HepG2 (cell line): Measurements from ENCODE around the gene DNAJB8. TPM values are rescaled to one million over a fixed set of nuclear protein-coding genes. Genes with fewer than 3 reads are reported as not detected.

Experiments
- ATF1 ChIP-seq: IDR thresholded peaks from 2 replicates; pipeline ENCODE4 v1.6.1; 2016; ENCODE audit warnings: mild to moderate bottlenecking, control low read depth
- DMTF1 ChIP-seq: sonication (generic); formaldehyde crosslinking; IDR thresholded peaks from 2 replicates; pipeline ENCODE4 v1.4.0; 2020; ENCODE audit warnings: mild to moderate bottlenecking, missing genetic modification reagents
- SETDB1 ChIP-seq: sonication (generic); formaldehyde crosslinking; IDR thresholded peaks from 2 replicates; pipeline ENCODE4 v1.5.1; 2020; ENCODE audit warnings: missing genetic modification reagents, mild to moderate bottlenecking, borderline replicate concordance
- THAP8 ChIP-seq: sonication (generic); formaldehyde crosslinking; IDR thresholded peaks from 2 replicates; pipeline ENCODE4 v1.5.1; 2020; ENCODE audit warnings: missing genetic modification reagents, mild to moderate bottlenecking, borderline replicate concordance
- ZBTB3 ChIP-seq: sonication (generic); formaldehyde crosslinking; IDR thresholded peaks from 2 replicates; pipeline ENCODE4 v1.4.0; 2020; ENCODE audit warnings: low read depth, mild to moderate bottlenecking, moderate library complexity, missing genetic modification reagents, borderline replicate concordance
- ZBTB40 ChIP-seq, 2 experiments: fragments of 450-650 bp in 1 of 2; sonication (generic) in 1 of 2; formaldehyde crosslinking in 1 of 2; IDR thresholded peaks; 2 replicates each; pipeline versions ENCODE4 v1.6.1 to v1.8.0; 2016 to 2022; ENCODE audit warnings: antibody characterized with exemption in 1 of 2, mild to moderate bottlenecking in 1 of 2, missing genetic modification reagents in 1 of 2
- ZFP37 ChIP-seq: sonication (generic); formaldehyde crosslinking; IDR thresholded peaks from 2 replicates; pipeline ENCODE4 v1.4.0; 2020; ENCODE audit warnings: missing genetic modification reagents, borderline replicate concordance
- ZNF619 ChIP-seq: sonication (generic); formaldehyde crosslinking; IDR thresholded peaks from 2 replicates; pipeline ENCODE4 v1.4.0; 2020; ENCODE audit warnings: mild to moderate bottlenecking, missing genetic modification reagents
- ZNF660 ChIP-seq: sonication (generic); formaldehyde crosslinking; IDR thresholded peaks from 2 replicates; pipeline ENCODE4 v1.5.1; 2020; ENCODE audit warnings: mild to moderate bottlenecking, low read depth, missing genetic modification reagents, borderline replicate concordance
- ZNF691 ChIP-seq: sonication (generic); formaldehyde crosslinking; IDR thresholded peaks from 2 replicates; pipeline ENCODE4 v1.4.0; 2020; ENCODE audit warnings: missing genetic modification reagents, low read depth, mild to moderate bottlenecking, borderline replicate concordance
- ZNF761 ChIP-seq: sonication (generic); formaldehyde crosslinking; conservative IDR thresholded peaks from 2 replicates; pipeline ENCODE4 v1.4.0; 2020; ENCODE audit warnings: mild to moderate bottlenecking, missing genetic modification reagents
- ZNF784 ChIP-seq: sonication (generic); formaldehyde crosslinking; IDR thresholded peaks from 2 replicates; pipeline ENCODE4 v1.5.1; 2020; ENCODE audit warnings: missing genetic modification reagents, mild to moderate bottlenecking, borderline replicate concordance
- ZNF883 ChIP-seq: sonication (generic); formaldehyde crosslinking; IDR thresholded peaks from 2 replicates; pipeline ENCODE4 v1.5.1; 2020; ENCODE audit warnings: mild to moderate bottlenecking, missing genetic modification reagents; ENCODE audit errors: not compliant biosample characterization
- polyA plus RNA-seq, 8 experiments: library from polyadenylated mRNA; depleted of rRNA in 3 of 8; stranded (reverse) in 7 of 8; unstranded in 1 of 8; fragments of >200 nt; fragmentation: Illumina TruSeq in 4 of 8; extraction: Trizol in 4 of 8; gene quantifications; 2 replicates each; pipeline versions ENCODE4 v1.2.1 to v1.2.3, GENCODE V29; 2011 to 2016; ENCODE audit warnings: low read depth in 4 of 8, missing spikeins in 1 of 8, mixed read lengths in 1 of 8; ENCODE audit not compliant: insufficient read depth in 1 of 8
- total RNA-seq, 5 experiments: library from RNA; depleted of rRNA; stranded (reverse); fragments of >200 nt; fragmentation: Illumina TruSeq; extraction: Trizol; gene quantifications; 2 replicates each; pipeline ENCODE4 v1.2.3, GENCODE V29; 2016; ENCODE audit warnings: low read depth in 1 of 5

Gene DNAJB8
- total and polyA plus RNA-seq, 2 of the 13 experiments (the other 11 are each of a cell fraction or from before 2014, with no cell fraction given): not detected

- TF ChIP-seq ZBTB40 (IDR thresholded peaks at IDR 0.05) (no peak), ZBTB40 (CRISPR knock-in tag; IDR thresholded peaks at IDR 0.05) (no peak), ZNF619 (no peak; the same call in 1 of the 2 replicates), ZFP37 (no peak), ZNF660 (no peak), ZNF784 (0 out of 2 replicates have a peak, but pooled peaks have one; percentile 13), DMTF1 (CRISPR knock-in tag) (no peak), ZNF883 (CRISPR knock-in tag) (no peak), ZBTB3 (CRISPR knock-in tag) (no peak), SETDB1 (CRISPR knock-in tag) (no peak), ZNF691 (peak; percentile 24; the same call in 1 of the 2 replicates), ZNF761 (CRISPR knock-in tag) (no peak), ATF1 (CRISPR knock-in tag) (no peak), THAP8 (CRISPR knock-in tag) (no peak)
Observed at GRCh38 chr3:128426128-128426921, 40.4 kb downstream of the DNAJB8 start (continued).
